ENCODE data around the gene MORF4L1. TPM values are rescaled to one million over a fixed set of nuclear protein-coding genes. Genes with fewer than 3 reads are reported as not detected.

The MORF4L1 gene
- total RNA-seq: 491 to 545 TPM (median 512 TPM) in 3 replicates
- long read RNA-seq, transcript MORF4L1-201 (13 exons, 2,359 nt): minor isoform, 32 of 584 reads
- long read RNA-seq, transcript MORF4L1-203 (12 exons, 1,880 nt): major isoform, 419 of 584 reads
- long read RNA-seq, transcript MORF4L1-215 (12 exons, 1,468 nt): minor isoform, 9 of 584 reads
- long read RNA-seq, partial matches to known transcripts: 31 of 584 reads
- long read RNA-seq, other reads (novel, unspliced or antisense): 93 of 584 reads

- TF ChIP-seq CTCF (IDR thresholded peaks at IDR 0.05): no peak
- Mint-ChIP-seq H3K4me1 (ENCODE audit: low read depth) (peaks cover 35% of the 10 kb centered on the region), H3K27me3 (ENCODE audit: low read depth) (no peaks in the 10 kb centered on the region)
Measured at GRCh38 chr15:78872155-78872971, at the start of gene MORF4L1. TSS of gene MORF4L1 (plus strand) at chr15:78872890. CDS start at chr15:78873018, 128 bp downstream.

GRCh38 chr15:78828920-78829319 is 43.8 kb upstream of the MORF4L1 start:
- peaks cover 1% of the 10 kb centered on the region for H3K27me3 Mint-ChIP-seq (ENCODE audit: low read depth)
- TF ChIP-seq CTCF (IDR thresholded peaks at IDR 0.05): no peak
- no peaks in the 10 kb centered on the region for H3K36me3 Mint-ChIP-seq (ENCODE audit: low read depth)
- DNase-seq (ENCODE audit: low spot score): no peak
- H3K4me1 Mint-ChIP-seq (ENCODE audit: low read depth): peaks cover 16% of the 10 kb centered on the region
- no peak overlapping the region for H3K4me3 Mint-ChIP-seq (ENCODE audit: unreplicated experiment)
- H3K27ac Mint-ChIP-seq (ENCODE audit: unreplicated experiment): no peak overlapping the region
- no peaks in the 10 kb centered on the region for H3K9me3 Mint-ChIP-seq (ENCODE audit: low read depth)

More at GRCh38 chr15:78872155-78872971, at the start of gene MORF4L1:
- peak within 1 kb of the TSS; percentile 100 for H3K27ac Mint-ChIP-seq (ENCODE audit: unreplicated experiment)
- H3K9me3 Mint-ChIP-seq (ENCODE audit: low read depth): no peaks in the 10 kb centered on the region
- peak; percentile 99 for DNase-seq (ENCODE audit: low spot score)
- no peaks in the 10 kb centered on the region for H3K36me3 Mint-ChIP-seq (ENCODE audit: low read depth)
- H3K4me3 Mint-ChIP-seq (ENCODE audit: unreplicated experiment): peak within 1 kb of the TSS; percentile 100

- Mint-ChIP-seq H3K27me3 (ENCODE audit: low read depth) (peaks cover 1% of the 10 kb centered on the region), H3K9me3 (ENCODE audit: low read depth) (no peaks in the 10 kb centered on the region), H3K36me3 (ENCODE audit: low read depth) (no peaks in the 10 kb centered on the region), H3K4me3 (ENCODE audit: unreplicated experiment) (no peak overlapping the region), H3K4me1 (ENCODE audit: low read depth) (peaks cover 3% of the 10 kb centered on the region), H3K27ac (ENCODE audit: unreplicated experiment) (no peak overlapping the region)
- no peak for DNase-seq (ENCODE audit: low spot score)
- TF ChIP-seq CTCF (IDR thresholded peaks at IDR 0.05): no peak
Measured at GRCh38 chr15:78830514-78831228, 42.0 kb upstream of the MORF4L1 start.

GRCh38 chr15:78831229-78832207 is 41.2 kb upstream of the MORF4L1 start:
- no peaks in the 10 kb centered on the region for H3K9me3 Mint-ChIP-seq (ENCODE audit: low read depth)
- peaks cover 1% of the 10 kb centered on the region for H3K27me3 Mint-ChIP-seq (ENCODE audit: low read depth)
- no peak for TF ChIP-seq CTCF (IDR thresholded peaks at IDR 0.05)
- no peaks in the 10 kb centered on the region for H3K4me1 Mint-ChIP-seq (ENCODE audit: low read depth)
- H3K27ac Mint-ChIP-seq (ENCODE audit: unreplicated experiment): no peak overlapping the region
- no peak for DNase-seq (ENCODE audit: low spot score)
- H3K4me3 Mint-ChIP-seq (ENCODE audit: unreplicated experiment): no peak overlapping the region
- H3K36me3 Mint-ChIP-seq (ENCODE audit: low read depth): peaks cover 2% of the 10 kb centered on the region
